Loucy (cell line): ENCODE results near the gene TTPAL.

ENCODE experiments used
- CTCF ChIP-seq: fragments of 200-600 bp; sonication (generic); conservative IDR thresholded peaks from 2 replicates; pipeline ENCODE4 v1.5.1; 2014; ENCODE audit warnings: mild to moderate bottlenecking, antibody characterized with exemption, low read length
- EZH2phosphoT487 ChIP-seq: fragments of 200-600 bp; IDR thresholded peaks from 2 replicates; pipeline ENCODE4 v1.6.1; 2018; ENCODE audit warnings: antibody characterized with exemption, mild to moderate bottlenecking, moderate library complexity, borderline replicate concordance

GRCh38 chr20:44502968-44503367 lies 27.3 kb downstream of the TTPAL start:
- TF ChIP-seq CTCF (no peak), EZH2phosphoT487 (no peak)
